Glomerular visceral epithelial cell (primary cell): ENCODE data around the gene SAP30BP.

Experiments
- DNase-seq: peaks from one replicate; pipeline ENCODE4 v3.0.0-alpha.2; 2016; ENCODE audit errors: extremely low spot score

Gene SAP30BP

DNA sequence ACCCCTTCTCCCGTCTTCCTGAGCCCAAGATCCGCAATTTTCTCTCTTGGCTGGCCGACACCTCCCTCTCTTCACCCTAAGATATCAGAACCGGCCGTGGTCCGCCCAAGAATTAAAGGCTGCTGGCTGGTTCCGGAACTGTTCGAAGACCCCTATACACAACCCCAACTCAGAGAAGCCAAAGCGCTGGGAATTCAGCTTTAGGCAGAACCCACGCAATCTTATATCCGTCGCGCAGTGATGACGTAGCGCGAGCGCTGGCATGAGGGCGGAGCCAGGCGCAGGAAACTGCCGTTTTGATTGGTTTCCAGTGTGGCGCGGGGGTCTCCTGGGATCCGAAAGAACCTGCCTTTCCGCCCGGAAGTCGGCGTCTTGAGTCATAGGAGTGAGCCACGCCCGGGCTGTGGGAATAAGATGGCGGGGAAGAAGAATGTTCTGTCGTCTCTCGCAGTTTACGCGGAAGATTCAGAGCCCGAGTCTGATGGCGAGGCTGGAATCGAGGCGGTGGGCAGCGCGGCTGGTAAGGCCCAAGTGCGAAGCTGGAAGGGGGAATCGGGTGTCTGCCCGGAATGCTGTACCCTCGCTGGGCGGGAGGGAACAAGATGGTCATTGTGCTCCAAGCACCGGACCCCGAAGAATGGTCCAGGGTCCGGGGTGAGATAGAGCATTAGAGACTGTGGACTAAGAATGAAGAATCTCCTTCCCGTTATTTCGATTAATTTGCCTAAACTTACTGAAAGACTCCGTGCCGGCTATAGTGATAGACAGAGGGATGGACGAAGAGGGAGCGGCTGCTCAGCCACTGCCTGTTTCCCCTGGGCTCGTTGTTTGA is at the start of gene SAP30BP, which contains the start of gene RECQL5:
SAP30BP (plus strand) TSS at position 380 of the 832 bp plus-strand sequence; CDS start at position 415, 35 bp downstream.
RECQL5 (minus strand) TSS at position 196 of the 832 bp plus-strand sequence. CDS start 597 bp downstream, outside the sequence.
- peak; percentile 98 for DNase-seq

DNA sequence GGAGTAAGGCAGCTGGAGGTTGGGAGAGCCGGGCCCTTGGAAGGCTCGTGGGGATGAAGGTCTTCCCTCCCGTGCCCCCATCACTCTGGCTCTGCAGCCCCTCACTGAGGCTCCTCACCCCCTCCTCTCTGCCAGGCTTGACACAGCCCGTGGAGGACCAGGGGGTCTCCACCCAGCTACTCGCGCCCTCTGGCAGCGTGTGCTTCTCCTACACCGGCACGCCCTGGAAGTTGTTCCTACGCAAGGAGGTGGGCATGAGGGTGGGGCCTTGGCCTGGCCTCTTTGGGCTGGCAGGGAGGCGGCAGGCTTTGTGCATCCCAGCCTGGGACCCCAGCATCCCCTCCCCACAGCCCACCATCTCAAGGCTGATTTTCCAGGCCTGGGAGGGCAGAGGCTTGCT is 49.5 kb upstream of the SAP30BP start:
- no peak for DNase-seq

- DNase-seq, result peak; percentile 47
These were observed 47.4 kb upstream of the SAP30BP start for GRCh38 chr17:75619506-75620431.

DNA sequence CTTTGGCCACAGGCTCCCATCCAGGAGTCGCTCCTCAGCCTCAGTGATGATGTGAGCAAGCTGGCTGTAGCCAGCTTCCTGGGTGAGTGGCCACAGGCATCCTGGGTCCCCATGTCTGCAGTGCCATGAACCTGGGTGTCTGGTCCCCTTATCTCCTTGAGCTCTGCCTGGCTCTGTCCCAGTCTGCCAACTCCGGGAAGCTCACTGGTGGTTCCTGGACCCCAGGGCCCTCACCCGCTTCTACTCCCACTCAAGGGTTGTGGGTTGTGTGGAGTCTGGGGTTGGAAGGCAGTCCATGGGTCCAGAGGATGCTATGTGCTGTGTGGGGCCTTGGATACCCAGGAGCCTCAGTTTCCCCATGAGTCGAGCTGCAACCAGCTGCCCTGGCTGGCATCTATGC is 45.6 kb upstream of the SAP30BP start:
- DNase-seq, result no peak

- no peak for DNase-seq
These were observed 45.1 kb upstream of the SAP30BP start for GRCh38 chr17:75622076-75622475.

DNA sequence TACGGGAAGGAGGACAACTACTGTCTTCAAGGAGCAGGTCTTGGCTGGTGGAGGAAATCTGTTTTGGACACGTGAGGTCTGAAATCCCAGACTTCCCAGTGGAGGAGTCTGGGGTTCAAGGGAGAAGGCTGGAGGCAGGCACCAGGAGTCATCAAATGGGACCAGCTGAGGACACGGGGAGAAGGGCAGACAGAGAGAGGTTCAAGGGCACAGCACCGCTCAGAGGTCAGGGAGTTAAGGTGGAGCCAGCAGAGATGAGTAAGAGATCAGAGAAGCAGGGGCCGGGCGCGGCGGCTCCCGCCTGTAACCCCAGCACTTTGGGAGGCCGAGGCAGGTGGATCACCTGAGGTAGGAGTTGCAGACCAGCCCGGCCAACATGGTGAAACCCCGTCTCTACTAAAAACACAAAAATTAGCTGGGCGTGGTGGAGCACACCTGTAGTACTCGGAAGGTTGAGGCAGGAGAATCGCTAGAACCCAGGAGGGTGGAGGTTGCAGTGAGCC is 44.3 kb upstream of the SAP30BP start:
- DNase-seq, result no peak

DNA sequence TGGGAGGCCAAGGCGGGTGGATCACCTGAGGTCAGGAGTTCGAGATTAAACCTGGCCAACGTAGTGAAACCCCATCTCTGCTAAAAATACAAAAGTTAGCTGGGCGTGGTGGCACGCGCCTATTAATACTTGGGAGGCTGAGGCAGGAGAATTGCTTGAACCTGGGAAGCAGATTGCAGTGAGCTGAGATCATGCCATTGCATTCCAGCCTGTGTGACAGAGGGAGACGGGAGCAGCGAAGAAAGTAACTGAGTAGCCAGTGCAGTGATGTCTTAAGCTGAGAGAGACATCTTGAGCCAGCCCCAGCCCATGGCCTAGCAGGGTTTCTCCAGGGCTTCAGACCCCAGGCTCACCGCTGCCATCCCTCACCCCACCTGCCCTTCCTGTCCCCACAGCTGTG is 43.8 kb upstream of the SAP30BP start:
- peak; percentile 30 for DNase-seq

DNA sequence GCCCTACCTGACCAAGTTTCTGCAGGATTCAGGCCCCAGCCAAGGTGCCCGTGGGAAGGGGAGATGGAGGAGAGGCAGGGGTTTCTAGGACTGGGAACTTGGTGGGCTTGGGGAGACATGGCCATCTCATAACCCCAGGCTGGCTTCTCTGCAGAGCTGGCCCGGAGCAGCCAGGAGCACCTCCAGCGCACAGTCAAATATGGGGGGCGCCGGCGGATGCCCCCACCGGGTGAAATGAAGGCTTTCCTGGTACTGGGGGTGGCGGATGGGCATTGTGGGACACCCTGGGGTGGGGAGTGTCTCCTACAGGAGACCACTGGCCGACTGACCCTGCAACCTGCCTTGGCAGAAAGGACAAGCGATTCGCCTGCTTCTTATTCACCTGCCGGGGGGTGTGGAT is 43.1 kb upstream of the SAP30BP start:
- DNase-seq, result no peak

GRCh38 chr17:75624714-75625345 is 42.3 kb upstream of the SAP30BP start:
- no peak for DNase-seq

DNA sequence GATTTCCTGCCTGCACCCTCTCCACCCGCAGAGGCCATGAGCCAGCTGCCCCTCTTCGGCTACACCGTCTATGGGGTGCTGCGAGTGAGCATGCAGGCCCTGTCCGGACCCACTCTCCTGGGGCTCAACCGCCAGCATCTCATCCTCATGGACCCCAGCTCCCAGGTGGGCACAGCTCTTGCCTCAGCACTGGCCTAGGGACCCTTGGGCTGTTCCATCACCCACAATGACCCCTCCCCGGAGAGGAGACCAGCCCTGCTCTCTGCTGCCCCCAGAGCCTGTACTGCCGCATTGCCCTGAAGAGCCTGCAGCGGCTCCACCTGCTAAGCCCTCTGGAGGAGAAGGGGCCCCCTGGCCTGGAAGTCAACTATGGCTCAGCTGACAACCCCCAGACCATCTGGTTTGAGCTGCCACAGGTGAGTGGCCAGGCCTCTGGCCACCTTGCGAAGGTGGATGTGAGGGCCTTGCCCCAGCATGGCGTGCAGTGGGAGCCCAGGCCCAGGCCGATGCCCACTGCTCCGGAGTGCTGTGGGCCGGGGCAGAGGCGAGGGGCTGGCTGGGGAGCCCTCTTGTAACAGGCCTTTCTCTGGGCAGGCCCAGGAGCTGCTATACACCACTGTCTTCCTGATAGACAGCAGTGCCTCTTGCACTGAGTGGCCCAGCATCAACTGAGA is 41.2 kb upstream of the SAP30BP start:
- DNase-seq, result peak; percentile 25

- DNase-seq, result no peak
These were observed 40.6 kb upstream of the SAP30BP start for GRCh38 chr17:75626496-75627038.

DNA sequence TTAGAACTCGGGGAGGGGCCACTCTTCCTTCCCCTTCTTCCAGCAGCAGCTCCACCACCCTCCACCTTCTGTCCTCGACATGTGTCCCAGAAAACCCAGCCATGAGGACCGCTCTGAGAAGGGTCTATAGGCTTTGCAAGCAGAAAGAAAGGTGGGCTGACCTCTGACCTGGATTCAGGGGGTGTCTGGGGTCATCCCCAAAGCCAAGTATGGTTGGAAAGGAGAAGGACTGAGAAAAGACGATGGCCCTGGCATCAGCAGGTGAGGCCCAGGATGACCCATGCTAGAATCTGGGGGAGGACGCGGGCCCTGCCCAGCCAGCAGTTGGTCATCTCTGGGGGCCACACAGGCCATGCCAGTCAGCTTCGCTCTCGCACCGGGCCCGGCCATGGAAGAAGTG is 40.0 kb upstream of the SAP30BP start:
- no peak for DNase-seq

DNA sequence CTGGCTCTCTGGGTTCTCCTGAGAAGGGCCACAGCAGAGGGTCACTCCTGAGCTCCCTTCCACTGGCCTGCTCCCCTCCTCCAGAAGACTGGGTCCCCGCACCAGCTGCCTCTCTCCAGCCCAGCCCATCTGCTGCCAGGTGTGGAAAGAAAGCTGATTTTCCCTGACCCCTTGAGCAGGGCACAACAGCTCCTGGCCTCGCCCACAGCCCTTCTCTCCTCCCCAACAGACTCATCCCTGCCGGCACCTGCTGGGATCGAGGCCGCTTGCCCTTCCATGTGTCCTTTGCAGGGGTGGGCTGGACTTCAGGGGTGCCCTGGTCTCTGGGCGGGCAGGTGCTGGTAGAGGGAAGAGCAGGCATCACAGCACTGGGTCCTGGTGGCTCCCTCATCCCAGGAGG is 38.7 kb upstream of the SAP30BP start:
- DNase-seq, result no peak

DNA sequence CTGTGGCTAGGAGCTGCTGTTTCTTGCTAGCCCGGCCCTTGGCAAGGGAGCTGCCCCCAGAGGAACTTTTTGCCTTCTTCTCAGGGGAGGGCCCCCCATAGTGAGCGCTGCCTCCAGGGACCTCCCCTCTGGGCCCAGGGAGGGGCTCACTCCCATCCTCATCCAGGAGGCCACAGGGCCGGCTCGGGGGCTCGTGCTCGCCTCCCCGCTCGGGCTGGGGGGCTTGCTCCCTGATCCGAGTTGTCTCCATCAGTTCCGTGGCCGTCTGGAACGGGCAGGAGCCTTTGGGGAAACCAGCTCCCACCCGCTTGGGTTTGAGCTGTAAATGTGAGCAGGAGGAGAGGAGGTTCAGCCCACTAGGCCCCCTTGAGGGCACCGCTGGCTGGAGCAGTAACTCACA is 38.0 kb upstream of the SAP30BP start:
- no peak for DNase-seq

GRCh38 chr17:75630071-75630917 is 36.8 kb upstream of the SAP30BP start:
- DNase-seq, result no peak

DNA sequence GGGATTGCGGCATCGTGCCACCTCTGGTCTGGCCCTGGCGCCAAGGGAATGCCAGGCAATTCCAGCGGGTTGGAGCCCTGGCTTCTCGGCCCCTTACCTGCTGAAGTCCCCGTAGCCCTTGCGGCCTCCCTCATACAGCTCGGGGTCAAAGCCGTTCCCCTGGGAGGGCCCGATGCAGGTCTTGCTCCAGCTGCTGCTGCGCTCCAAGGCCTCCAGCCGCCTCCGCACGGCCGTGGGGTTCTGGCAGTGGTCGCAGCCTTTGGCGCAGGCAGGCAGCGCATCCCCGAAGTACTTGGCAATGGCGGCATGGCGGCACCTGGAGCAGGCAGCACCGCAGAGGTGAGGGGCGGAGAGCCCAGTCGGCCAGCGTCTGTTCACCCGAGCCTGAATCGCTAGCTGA is 35.8 kb upstream of the SAP30BP start:
- DNase-seq, result no peak

DNA sequence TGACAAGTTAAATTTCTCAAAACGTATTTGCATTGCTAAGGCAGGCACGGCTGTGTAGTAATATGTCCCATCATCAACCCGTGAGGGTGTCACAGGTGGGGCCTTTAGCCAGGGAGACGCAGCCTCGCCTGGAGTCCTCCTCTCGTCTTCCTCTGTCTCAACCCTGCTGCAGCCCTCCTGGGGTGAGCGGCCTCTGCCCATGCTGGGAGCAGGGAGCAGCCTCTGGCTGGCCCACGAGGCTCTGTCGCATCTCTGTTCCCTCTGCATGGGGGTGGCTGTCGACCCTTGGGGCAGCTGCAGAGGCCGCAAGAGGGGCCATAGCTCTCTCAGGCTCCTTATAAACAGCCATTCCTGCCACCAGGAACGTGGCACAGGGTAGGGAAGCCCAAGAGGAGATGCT is 34.7 kb upstream of the SAP30BP start:
- DNase-seq, result no peak

DNA sequence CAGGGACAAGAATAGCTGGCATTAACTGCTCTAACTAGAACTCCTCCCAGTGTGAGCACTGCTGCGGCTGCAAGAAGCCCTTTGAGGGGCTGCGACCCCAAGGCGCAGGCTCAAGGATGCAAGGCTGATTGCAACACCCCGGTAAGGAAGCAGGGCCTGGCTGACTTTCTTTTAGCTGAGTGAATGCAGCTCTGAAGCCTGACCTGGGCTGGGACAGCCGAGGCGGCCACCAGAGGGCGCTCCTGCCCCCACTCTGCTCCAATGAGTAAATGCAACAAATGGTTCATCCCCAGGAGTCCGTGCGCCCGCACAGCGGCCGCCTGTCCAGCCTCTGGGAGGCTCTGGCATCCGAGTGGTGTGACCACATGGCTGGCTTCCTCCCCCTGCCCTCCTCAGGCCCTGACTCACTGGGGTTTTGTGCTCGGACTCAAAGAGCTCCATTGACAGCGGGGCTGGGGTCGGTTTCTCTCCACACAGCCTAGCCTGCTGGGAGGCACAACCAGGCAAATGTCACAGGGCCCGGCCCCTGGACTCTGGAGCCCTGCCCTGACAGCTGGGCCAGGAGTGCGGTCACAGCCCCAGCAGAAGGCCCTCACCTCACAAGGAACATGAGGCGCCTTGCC is 34.2 kb upstream of the SAP30BP start, which contains the start of gene SMIM5:
SMIM5 (plus strand) TSS at position 572 of the 623 bp plus-strand sequence. CDS start 6,768 bp downstream, outside the sequence.
- DNase-seq, result peak; percentile 93
